Panc1 (cell line): ENCODE results near the gene CRIP1. TPM values are rescaled to one million over a fixed set of nuclear protein-coding genes. Genes with fewer than 3 reads are reported as not detected.
A peak's percentile ranks its signal among the peaks of the same experiment; 100 is the strongest.

ENCODE experiments used
- ATAC-seq: fragments of 200-7000 bp; cut with Tn5 transposase; 2 replicates; pipeline ENCODE4 v1.9.1; 2020; ENCODE audit warnings: mild to moderate bottlenecking, moderate library complexity
- Bru-seq: library from RNA; stranded (reverse); fragments of 400-500 nt; gene quantifications from one replicate; lab custom pipeline; 2021; lab: Mats Ljungman, UMichigan
- BruChase-seq, 2 experiments: library from RNA; stranded (reverse); fragments of 400-500 nt; gene quantifications; one replicate each; lab custom pipeline; 2021; lab: Mats Ljungman, UMichigan
- BruUV-seq: library from RNA; stranded (reverse); fragments of 400-500 nt; replicated peaks from 2 replicates; lab custom pipeline; 2021; lab: Mats Ljungman, UMichigan
- CTCF ChIA-PET: fragments of 300-600 bp; sonication (Branson Sonifier 250); formaldehyde crosslinking; loops from one replicate; lab custom pipeline; 2022; ENCODE audit warnings: antibody characterized with exemption; lab: Charles Lee
- POLR2A ChIA-PET: fragments of 300-600 bp; sonication (Branson Sonifier 250); formaldehyde crosslinking; loops from one replicate; lab custom pipeline; 2022; ENCODE audit warnings: antibody characterized with exemption; lab: Charles Lee
- DNase-seq: peaks from one replicate; pipeline ENCODE4 v3.0.0-alpha.2; 2010; ENCODE audit warnings: low read depth, low spot score
- H3K27ac ChIP-seq: 2 replicates; pipeline ENCODE4 v1.5.1; 2011; ENCODE audit warnings: mild to moderate bottlenecking, low read length, inconsistent platforms
- H3K27me3 ChIP-seq: fragments of 200-500 bp; sonication (Bioruptor generic); 2 replicates; pipeline ENCODE4 v1.6.0; 2014; ENCODE audit warnings: low read length, inconsistent platforms; ENCODE audit not compliant: control insufficient read depth, insufficient read depth
- H3K36me3 ChIP-seq: fragments of 200-500 bp; sonication (Bioruptor generic); 2 replicates; pipeline ENCODE4 v1.5.1; 2014; ENCODE audit warnings: inconsistent platforms, mild to moderate bottlenecking, low read length, moderate library complexity; ENCODE audit not compliant: control insufficient read depth, insufficient read depth
- H3K4me1 ChIP-seq: 2 replicates; pipeline ENCODE4 v1.5.1; 2011; ENCODE audit warnings: inconsistent platforms, mild to moderate bottlenecking, low read length, moderate library complexity; ENCODE audit not compliant: control insufficient read depth, insufficient read depth
- H3K4me3 ChIP-seq, 2 experiments: 2 replicates each; pipeline ENCODE4 v1.5.1; 2011 to 2012; ENCODE audit warnings: low read depth in 2 of 2, low read length in 2 of 2, mild to moderate bottlenecking in 2 of 2, inconsistent platforms in 1 of 2, moderate library complexity in 1 of 2
- H3K9me3 ChIP-seq: fragments of 200-500 bp; sonication (Bioruptor generic); 2 replicates; pipeline ENCODE4 v1.5.1; 2014; ENCODE audit warnings: low read depth, mild to moderate bottlenecking, inconsistent platforms, low read length, moderate library complexity; ENCODE audit not compliant: control insufficient read depth, insufficient read depth
- CTCF ChIP-seq: fragments of 450-650 bp; IDR thresholded peaks from 2 replicates; pipeline ENCODE4 v1.5.1; 2017; ENCODE audit warnings: mild to moderate bottlenecking
- POLR2AphosphoS5 ChIP-seq: IDR thresholded peaks from 2 replicates; pipeline ENCODE4 v1.6.1; 2012; ENCODE audit warnings: mild to moderate bottlenecking, low read depth, low read length, moderate library complexity
- REST ChIP-seq, 2 experiments: IDR thresholded peaks; 2 replicates each; pipeline ENCODE4 v1.6.1; 2011 to 2012; ENCODE audit warnings: low read depth in 2 of 2, control low read depth in 1 of 2, low read length in 1 of 2, mild to moderate bottlenecking in 1 of 2, moderate library complexity in 1 of 2; ENCODE audit not compliant: insufficient read depth in 1 of 2
- SIN3A ChIP-seq: IDR thresholded peaks from 2 replicates; pipeline ENCODE4 v1.6.1; 2012; ENCODE audit warnings: low read depth, mild to moderate bottlenecking, low read length, moderate library complexity, borderline replicate concordance; ENCODE audit not compliant: insufficient read depth
- TCF7L2 ChIP-seq: IDR thresholded peaks from 2 replicates; pipeline ENCODE4 v1.6.1; 2011; ENCODE audit warnings: mild to moderate bottlenecking, low read depth, low read length, inconsistent platforms
- in situ Hi-C: cut with HindIII; loops from 2 replicates; pipeline ENCODE4 v1.10.0; 2016; ENCODE audit warnings: low sequenced_read_pairs, low pct_unique_long_range_greater_than_20kb
- intact Hi-C: fragments of 100-400 bp; cut with micrococcal nuclease; formaldehyde crosslinking; loops from one replicate; pipeline ENCODE4 v1.10.0; 2022; ENCODE audit not compliant: unreplicated experiment
- long read RNA-seq: library from polyadenylated mRNA; unstranded; transcript quantifications from one replicate; pipeline ENCODE4 v2.0.0, GENCODE V29; 2021; ENCODE audit not compliant: unreplicated experiment
- polyA plus RNA-seq: library from polyadenylated mRNA; unstranded; fragments of >200 nt; gene quantifications from one replicate; pipeline ENCODE4 v1.2.1, GENCODE V29; 2012; ENCODE audit warnings: missing spikeins; ENCODE audit not compliant: insufficient read length
- total RNA-seq: library from RNA; stranded (reverse); gene quantifications from one replicate; pipeline ENCODE4 v1.2.1, GENCODE V29; 2021; ENCODE audit not compliant: unreplicated experiment

The CRIP1 gene, protein sequence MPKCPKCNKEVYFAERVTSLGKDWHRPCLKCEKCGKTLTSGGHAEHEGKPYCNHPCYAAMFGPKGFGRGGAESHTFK
- total RNA-seq (1,056 TPM), Bru-seq, nascent RNA (percentile 59 among the genes with signal in this experiment), BruChase-seq, experiment 1, labeled RNA remaining after a 2-hour chase (percentile 69 among the genes with signal in this experiment), BruChase-seq, experiment 2, labeled RNA remaining after a 6-hour chase (percentile 82 among the genes with signal in this experiment)
- 2,110 TPM for polyA plus RNA-seq
- long read RNA-seq, transcript CRIP1-205 (4 exons, 638 nt): minor isoform, 11 of 703 reads
- long read RNA-seq, transcript CRIP1-201 (5 exons, 1,311 nt): minor isoform, 213 of 703 reads
- long read RNA-seq, transcript CRIP1-206 (3 exons, 2,241 nt): major isoform, 448 of 703 reads
- long read RNA-seq, transcript CRIP1-204 (2 exons, 1,443 nt): minor isoform, 26 of 703 reads
- long read RNA-seq, partial matches to known transcripts: 1 of 703 reads
- long read RNA-seq, other reads (novel, unspliced or antisense): 4 of 703 reads

GRCh38 chr14:105486163-105486973, at the start of gene CRIP1:
TSS of gene CRIP1 (plus strand) at chr14:105486886. CDS start at chr14:105487260, 374 bp downstream.
- H3K4me3 ChIP-seq: peak within 1 kb of the TSS; percentile 58 to 67
- no peaks in the 10 kb centered on the region; the same call in 1 of the 2 replicates for H3K36me3 ChIP-seq
- H3K4me1 ChIP-seq: peaks cover 41% of the 10 kb centered on the region
- no peak for ATAC-seq
- in situ Hi-C loops: no loop called here
- no peaks in the 10 kb centered on the region for H3K27me3 ChIP-seq
- H3K9me3 ChIP-seq: no peaks in the 10 kb centered on the region
- POLR2A ChIA-PET: no interaction called here
- TF ChIP-seq CTCF (no peak; the same call in 1 of the 2 replicates), POLR2AphosphoS5 (no peak), SIN3A (no peak), REST (IDR thresholded peaks at IDR 0.05; ENCODE audit: insufficient read depth in 1 of 2, low read depth in 2 of 2, low read length in 1 of 2) (no peak), TCF7L2 (no peak)
- H3K27ac ChIP-seq: peak within 1 kb of the TSS; percentile 80
- no TSS peak for BruUV-seq
- CTCF ChIA-PET: interaction anchor here (1.5 kb wide), 1 partner anchor 17 kb away, joined by 3 read pairs; no protein-coding TSS in a partner anchor
- no peak for DNase-seq
- intact Hi-C loops: loop anchor here (10.0 kb wide), 1 partner anchor 112 kb away; no protein-coding TSS in a partner anchor

- POLR2A ChIA-PET: no interaction called here
- CTCF ChIA-PET: no interaction called here
- no peaks in the 10 kb centered on the region for H3K36me3 ChIP-seq
- no peak overlapping the region for H3K4me3 ChIP-seq
- intact Hi-C loops: no loop called here
- no peak overlapping the region for H3K27ac ChIP-seq
- no peaks in the 10 kb centered on the region for H3K9me3 ChIP-seq
- DNase-seq (no peak), ATAC-seq (no peak)
- TF ChIP-seq TCF7L2 (no peak), CTCF (no peak), SIN3A (no peak), REST (IDR thresholded peaks at IDR 0.05; ENCODE audit: insufficient read depth in 1 of 2, low read depth in 2 of 2, low read length in 1 of 2) (no peak), POLR2AphosphoS5 (no peak)
- in situ Hi-C loops: no loop called here
- no peaks in the 10 kb centered on the region for H3K27me3 ChIP-seq
- H3K4me1 ChIP-seq: no peaks in the 10 kb centered on the region
- BruUV-seq: no TSS peak
Measured at GRCh38 chr14:105436891-105437722, 49.6 kb upstream of the CRIP1 start.
